SK-N-SH (cell line): Measurements from ENCODE around the gene PDZRN4.

Experiments used
- EP300 ChIP-seq, 2 experiments: IDR thresholded peaks; 2 replicates each; pipeline versions ENCODE4 v1.4.0 to v1.6.1; 2012; ENCODE audit warnings: borderline replicate concordance in 1 of 2, low read depth in 1 of 2, low read length in 1 of 2
- EZH2phosphoT487 ChIP-seq: fragments of 200-600 bp; sonication (generic); IDR thresholded peaks from 2 replicates; pipeline ENCODE4 v1.6.1; 2017; ENCODE audit warnings: low read depth, mixed run types, mild to moderate bottlenecking, antibody characterized with exemption, moderate library complexity, borderline replicate concordance
- FOSL2 ChIP-seq: IDR thresholded peaks from 2 replicates; pipeline ENCODE4 v1.4.0; 2012; ENCODE audit warnings: low read depth, mild to moderate bottlenecking, moderate library complexity, borderline replicate concordance
- FOXM1 ChIP-seq: IDR thresholded peaks from 2 replicates; pipeline ENCODE4 v1.4.0; 2012; ENCODE audit warnings: low read depth, mild to moderate bottlenecking
- JUND ChIP-seq: IDR thresholded peaks from 2 replicates; pipeline ENCODE4 v1.4.0; 2012
- POLR2AphosphoS5 ChIP-seq: IDR thresholded peaks from 2 replicates; pipeline ENCODE4 v1.6.1; 2012; ENCODE audit warnings: low read depth, low read length
- RCOR1 ChIP-seq: fragments of 150-350 bp; IDR thresholded peaks from 2 replicates; pipeline ENCODE4 v1.6.1; 2017; ENCODE audit warnings: antibody characterized with exemption, low read length
- RXRA ChIP-seq: IDR thresholded peaks from 2 replicates; pipeline ENCODE4 v1.4.0; 2012; ENCODE audit warnings: low read depth, mild to moderate bottlenecking, borderline replicate concordance
- TF ChIP-seq, protein P1 (sequence below): fragments of 200-600 bp; sonication (generic); IDR thresholded peaks from 2 replicates; pipeline ENCODE4 v1.6.1; 2017; ENCODE audit warnings: antibody characterized with exemption, mild to moderate bottlenecking, moderate library complexity
- TF ChIP-seq, protein P2 (sequence below): IDR thresholded peaks from 2 replicates; pipeline ENCODE4 v1.4.0; 2012; ENCODE audit warnings: low read depth

DNA sequence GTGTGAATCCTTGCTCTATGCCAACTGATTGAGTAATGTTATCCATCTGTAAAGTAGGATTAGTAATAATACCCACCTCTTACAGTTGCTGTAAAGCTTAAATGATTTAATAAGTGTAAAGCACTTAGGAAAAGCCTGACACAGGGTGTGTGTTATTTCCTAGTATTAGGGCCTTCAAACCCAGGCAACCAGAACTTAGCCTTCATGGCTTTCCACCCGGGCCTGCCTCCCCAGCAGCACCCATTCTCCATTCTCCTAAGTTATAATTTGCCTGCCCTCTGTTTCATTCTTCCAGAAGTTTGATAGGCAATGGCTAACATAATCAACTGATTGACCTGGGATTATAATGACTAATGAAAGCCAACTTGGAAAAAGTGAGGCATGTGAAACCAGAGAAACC is 20.4 kb upstream of the PDZRN4 start:
- TF ChIP-seq FOSL2: no peak
- TF ChIP-seq, protein P1, sequence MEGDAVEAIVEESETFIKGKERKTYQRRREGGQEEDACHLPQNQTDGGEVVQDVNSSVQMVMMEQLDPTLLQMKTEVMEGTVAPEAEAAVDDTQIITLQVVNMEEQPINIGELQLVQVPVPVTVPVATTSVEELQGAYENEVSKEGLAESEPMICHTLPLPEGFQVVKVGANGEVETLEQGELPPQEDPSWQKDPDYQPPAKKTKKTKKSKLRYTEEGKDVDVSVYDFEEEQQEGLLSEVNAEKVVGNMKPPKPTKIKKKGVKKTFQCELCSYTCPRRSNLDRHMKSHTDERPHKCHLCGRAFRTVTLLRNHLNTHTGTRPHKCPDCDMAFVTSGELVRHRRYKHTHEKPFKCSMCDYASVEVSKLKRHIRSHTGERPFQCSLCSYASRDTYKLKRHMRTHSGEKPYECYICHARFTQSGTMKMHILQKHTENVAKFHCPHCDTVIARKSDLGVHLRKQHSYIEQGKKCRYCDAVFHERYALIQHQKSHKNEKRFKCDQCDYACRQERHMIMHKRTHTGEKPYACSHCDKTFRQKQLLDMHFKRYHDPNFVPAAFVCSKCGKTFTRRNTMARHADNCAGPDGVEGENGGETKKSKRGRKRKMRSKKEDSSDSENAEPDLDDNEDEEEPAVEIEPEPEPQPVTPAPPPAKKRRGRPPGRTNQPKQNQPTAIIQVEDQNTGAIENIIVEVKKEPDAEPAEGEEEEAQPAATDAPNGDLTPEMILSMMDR: no peak
- TF ChIP-seq, protein P2, sequence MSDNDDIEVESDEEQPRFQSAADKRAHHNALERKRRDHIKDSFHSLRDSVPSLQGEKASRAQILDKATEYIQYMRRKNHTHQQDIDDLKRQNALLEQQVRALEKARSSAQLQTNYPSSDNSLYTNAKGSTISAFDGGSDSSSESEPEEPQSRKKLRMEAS: no peak
- TF ChIP-seq EP300 (IDR thresholded peaks at IDR 0.05; ENCODE audit: borderline replicate concordance in 1 of 2, low read depth in 1 of 2, low read length in 1 of 2): no peak
- TF ChIP-seq JUND: no peak
- no peak for TF ChIP-seq RCOR1
- no peak for TF ChIP-seq FOXM1
- no peak for TF ChIP-seq POLR2AphosphoS5
- no peak for TF ChIP-seq RXRA
- TF ChIP-seq EZH2phosphoT487: no peak
